Coronary artery (tissue), 2 donors: ENCODE measurements around the gene CYP24A1.

Source experiments
- DNase-seq: peaks from one replicate; pipeline ENCODE4 v3.0.0-alpha.2; 2017; ENCODE audit warnings: low spot score
- H3K27ac ChIP-seq, 2 donors: fragments of 200-600 bp; sonication (generic); one replicate each; pipeline ENCODE4 v1.5.1; 2016 to 2019
- H3K4me3 ChIP-seq: fragments of 200-600 bp; sonication (generic); 2 replicates; pipeline ENCODE4 v1.5.1; 2016; ENCODE audit warnings: mild to moderate bottlenecking, moderate library complexity
- TF ChIP-seq, protein P1 (sequence below): fragments of 200-600 bp; sonication (generic); IDR thresholded peaks from one replicate; pipeline ENCODE4 v1.5.1; 2019; ENCODE audit warnings: antibody characterized with exemption

Gene CYP24A1

DNA sequence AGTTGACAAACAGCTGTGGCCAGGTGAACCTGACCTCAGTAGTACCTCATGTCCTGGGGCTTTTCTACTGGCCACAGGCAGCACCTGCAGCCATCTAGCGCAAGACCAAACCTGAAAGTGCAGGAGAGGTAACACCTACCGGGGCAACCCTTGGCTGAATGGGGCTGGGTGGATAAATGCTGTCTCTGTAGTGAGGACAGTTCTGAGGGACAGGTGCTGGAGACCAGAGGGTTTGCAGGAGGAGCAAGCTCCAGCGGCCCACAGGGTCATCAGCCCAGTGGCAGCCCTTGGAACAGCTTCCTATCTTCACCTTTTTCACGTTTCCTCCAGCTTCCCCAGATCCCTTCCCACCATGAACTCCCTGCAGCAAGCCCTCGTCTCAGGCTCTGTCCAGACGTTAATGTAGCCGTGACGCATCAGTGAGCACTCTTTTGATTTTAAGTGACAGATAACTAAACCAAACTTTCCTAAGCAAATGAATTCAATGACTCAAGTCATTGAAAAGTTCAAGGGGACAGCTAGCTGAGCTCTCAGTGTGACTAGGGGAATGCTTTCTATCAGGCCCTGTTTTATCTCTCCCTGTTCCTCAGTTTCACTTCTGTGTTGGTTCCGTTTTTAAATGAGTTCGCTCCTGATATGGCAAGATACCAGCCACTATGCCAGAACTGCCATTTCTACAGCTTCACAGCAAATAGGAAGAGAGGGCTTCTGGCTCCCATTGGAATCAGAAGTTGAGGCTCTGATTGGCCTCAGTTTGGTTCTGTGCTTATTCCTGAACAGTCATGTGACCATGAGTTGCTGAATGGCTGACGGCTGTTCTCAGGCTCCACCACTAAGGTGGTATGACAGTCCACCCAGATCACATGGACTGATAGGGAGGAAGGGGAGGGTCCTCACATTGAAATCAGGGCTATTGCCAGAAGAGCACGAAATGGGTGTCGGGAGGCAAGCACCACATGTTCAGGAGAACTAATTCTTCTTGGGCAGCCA is 22.0 kb upstream of the CYP24A1 start:
- Histone ChIP-seq H3K27ac (no peak overlapping the region), H3K4me3 (no peak overlapping the region)
- no peak for DNase-seq
- TF ChIP-seq, protein P1, sequence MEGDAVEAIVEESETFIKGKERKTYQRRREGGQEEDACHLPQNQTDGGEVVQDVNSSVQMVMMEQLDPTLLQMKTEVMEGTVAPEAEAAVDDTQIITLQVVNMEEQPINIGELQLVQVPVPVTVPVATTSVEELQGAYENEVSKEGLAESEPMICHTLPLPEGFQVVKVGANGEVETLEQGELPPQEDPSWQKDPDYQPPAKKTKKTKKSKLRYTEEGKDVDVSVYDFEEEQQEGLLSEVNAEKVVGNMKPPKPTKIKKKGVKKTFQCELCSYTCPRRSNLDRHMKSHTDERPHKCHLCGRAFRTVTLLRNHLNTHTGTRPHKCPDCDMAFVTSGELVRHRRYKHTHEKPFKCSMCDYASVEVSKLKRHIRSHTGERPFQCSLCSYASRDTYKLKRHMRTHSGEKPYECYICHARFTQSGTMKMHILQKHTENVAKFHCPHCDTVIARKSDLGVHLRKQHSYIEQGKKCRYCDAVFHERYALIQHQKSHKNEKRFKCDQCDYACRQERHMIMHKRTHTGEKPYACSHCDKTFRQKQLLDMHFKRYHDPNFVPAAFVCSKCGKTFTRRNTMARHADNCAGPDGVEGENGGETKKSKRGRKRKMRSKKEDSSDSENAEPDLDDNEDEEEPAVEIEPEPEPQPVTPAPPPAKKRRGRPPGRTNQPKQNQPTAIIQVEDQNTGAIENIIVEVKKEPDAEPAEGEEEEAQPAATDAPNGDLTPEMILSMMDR = no peak

DNA sequence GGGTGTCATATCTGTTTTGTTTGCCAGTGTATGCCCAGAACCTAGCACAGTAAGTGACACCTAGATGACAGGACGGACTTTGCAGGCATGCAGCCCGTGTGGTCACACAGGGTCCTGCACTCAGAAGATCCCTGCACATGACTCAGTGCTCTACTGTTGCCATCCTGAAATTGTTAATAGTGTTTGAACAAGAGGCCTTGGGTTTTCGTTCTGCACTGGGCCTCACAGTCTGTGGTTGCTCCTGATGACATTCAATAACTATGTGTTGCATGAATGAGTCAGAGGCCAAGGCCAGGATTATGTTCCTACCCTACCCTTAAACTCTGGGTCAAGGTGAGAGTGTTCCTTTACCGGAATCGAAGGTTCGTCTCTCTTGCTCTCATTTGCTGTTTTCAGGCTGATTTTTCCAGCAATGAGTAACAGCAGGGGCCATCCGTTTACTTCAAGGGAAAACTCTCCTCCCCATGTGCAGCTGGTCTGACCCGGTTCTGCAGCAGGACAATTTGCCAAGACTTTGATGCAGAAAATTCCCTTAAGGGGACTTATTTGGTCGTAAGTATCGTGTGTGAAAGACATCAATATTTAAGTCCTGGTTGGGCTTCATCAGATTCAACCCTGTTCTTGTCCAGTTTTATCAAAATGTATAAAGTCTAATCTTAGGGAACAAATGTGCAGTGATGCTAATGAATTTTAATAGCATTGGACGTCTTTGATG is 21.1 kb upstream of the CYP24A1 start:
- no peak for DNase-seq
- TF ChIP-seq, protein P1 = no peak
- no peak overlapping the region for H3K27ac ChIP-seq
- H3K4me3 ChIP-seq = no peak overlapping the region

DNA sequence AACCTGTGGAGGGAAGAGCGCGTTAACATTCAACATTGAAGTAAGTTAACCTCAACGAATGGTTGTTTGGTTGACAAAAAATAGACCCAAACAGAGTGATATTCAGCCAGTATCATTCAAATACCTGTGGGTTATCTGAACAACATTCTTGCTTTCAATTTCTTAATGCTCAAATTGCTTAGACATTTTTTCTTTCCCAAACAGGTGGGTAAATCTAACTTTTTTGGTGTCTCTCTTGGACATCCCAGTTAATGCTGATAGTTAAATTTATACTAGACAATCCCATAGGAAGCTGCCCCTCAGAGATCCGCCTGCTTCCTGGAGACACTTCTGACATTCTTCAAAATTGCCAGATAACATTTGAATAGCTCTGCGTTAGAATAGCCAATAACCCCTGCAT is 20.0 kb upstream of the CYP24A1 start:
- no peak overlapping the region for H3K4me3 ChIP-seq
- TF ChIP-seq, protein P1 = no peak

DNA sequence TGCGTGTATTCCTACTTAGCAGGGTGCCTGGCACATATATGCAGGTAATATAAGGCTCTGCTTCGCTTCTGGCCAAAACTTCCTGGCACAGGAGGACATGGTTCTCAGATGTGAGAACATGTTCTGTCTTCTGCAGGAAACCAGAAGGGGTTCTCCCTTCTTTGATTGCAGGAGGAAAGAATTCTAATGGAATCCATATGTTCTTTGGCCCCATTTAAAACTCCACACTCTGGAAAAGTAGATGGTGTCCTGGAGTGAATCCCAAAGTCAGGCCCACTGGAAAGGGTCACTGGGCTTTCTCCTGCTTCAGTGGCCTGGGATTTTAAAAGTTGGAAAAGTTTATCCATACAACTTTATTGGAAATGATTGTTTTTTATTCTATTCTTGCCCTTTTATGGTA is 16.4 kb upstream of the CYP24A1 start:
- Histone ChIP-seq H3K4me3 (no peak overlapping the region), H3K27ac (no peak overlapping the region)
- DNase-seq = no peak
- TF ChIP-seq, protein P1 = no peak

More for the DNA sequence above, 20.0 kb upstream of the CYP24A1 start:
- DNase-seq = no peak
- no peak overlapping the region for H3K27ac ChIP-seq

DNA sequence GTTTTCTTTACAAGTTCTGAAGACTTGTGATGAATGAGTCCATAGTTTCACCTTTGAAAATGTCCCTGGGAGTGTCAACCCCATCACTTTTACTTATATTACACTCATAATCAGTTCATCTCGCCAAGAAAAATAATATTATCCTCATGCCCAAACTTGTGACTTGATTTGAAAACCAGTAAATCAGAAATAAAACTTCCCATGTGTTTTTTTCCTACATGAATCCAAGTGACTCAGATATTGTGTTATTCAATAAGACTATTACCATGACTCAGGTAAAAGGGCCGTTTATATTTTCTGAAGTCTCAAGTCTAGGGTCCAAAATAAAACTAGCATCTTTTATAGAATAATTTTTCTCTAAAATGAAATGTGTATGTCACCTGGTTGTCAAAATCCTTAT is 15.8 kb upstream of the CYP24A1 start:
- TF ChIP-seq, protein P1 = no peak
- H3K4me3 ChIP-seq = no peak overlapping the region
- no peak overlapping the region for H3K27ac ChIP-seq
- no peak for DNase-seq

DNA sequence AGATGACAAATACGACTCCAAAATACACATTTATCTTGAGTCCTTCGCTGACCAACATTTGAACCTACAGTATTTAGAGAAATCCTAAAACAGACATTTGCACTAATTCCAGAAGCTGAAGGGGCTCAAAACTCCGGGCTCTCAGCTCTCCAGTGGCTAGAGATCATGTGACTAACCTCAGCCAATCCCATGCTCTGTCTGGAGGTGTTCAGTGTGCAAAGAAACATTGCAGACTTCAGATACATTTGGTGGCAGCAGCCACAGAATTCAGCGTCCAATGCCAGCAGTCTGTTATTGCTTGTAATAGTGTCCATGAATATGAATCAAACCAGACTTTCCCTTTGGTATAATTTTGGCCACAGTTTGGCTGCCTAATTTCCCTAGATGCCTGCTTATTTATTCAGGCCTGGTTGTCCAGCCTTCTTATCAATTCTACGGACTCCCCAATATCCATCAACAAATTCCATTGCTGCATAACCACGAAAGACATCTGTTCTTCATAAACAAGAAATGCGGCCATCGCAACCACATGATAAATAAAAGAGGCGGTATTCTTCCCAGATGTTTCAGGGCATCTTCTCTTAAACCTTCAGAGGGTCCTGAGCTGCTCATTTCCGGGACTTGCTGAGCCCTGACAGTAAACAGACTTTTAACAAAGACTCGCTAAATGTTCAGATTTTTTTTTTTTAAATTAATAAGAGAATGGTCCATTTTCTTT is 14.5 kb upstream of the CYP24A1 start:
- H3K27ac ChIP-seq = no peak overlapping the region
- no peak overlapping the region for H3K4me3 ChIP-seq
- no peak for DNase-seq
- TF ChIP-seq, protein P1 = no peak
